K562 (cell line): ENCODE data around the gene UBN1. TPM values are rescaled to one million over a fixed set of nuclear protein-coding genes. Genes with fewer than 3 reads are reported as not detected.
A peak's percentile ranks its signal among the peaks of the same experiment; 100 is the strongest.

ENCODE experiments used
- CBFA2T2 ChIP-seq: fragments of 450-650 bp; conservative IDR thresholded peaks from 2 replicates; pipeline ENCODE4 v1.6.1; 2017; ENCODE audit warnings: mild to moderate bottlenecking
- CHD4 ChIP-seq: fragments of 200-600 bp; sonication (generic); IDR thresholded peaks from 3 replicates; pipeline ENCODE4 v1.6.1; 2012; ENCODE audit warnings: low read depth, mild to moderate bottlenecking, mixed read lengths, low read length, inconsistent platforms; ENCODE audit not compliant: insufficient read depth, insufficient replicate concordance, poor library complexity, severe bottlenecking
- EHMT2 ChIP-seq: fragments of 450-650 bp; IDR thresholded peaks from 2 replicates; pipeline ENCODE4 v1.6.1; 2018; ENCODE audit warnings: antibody characterized with exemption
- ELF2 ChIP-seq: fragments of 250-450 bp; sonication (Bioruptor Pico); IDR thresholded peaks from 2 replicates; pipeline ENCODE4 v1.5.0; 2021; ENCODE audit warnings: mild to moderate bottlenecking
- HMG20B ChIP-seq: fragments of 250-450 bp; sonication (Bioruptor Pico); IDR thresholded peaks from 2 replicates; pipeline ENCODE4 v1.5.0; 2021; ENCODE audit warnings: mild to moderate bottlenecking
- HNRNPUL1 ChIP-seq: fragments of 200-400 bp; formaldehyde crosslinking; IDR thresholded peaks from 2 replicates; pipeline ENCODE4 v1.6.1; 2017; ENCODE audit warnings: low read length
- NR2C1 ChIP-seq, 2 experiments: fragments of 450-650 bp; IDR thresholded peaks; 2 replicates each; pipeline ENCODE4 v1.6.1; 2017; ENCODE audit warnings: mild to moderate bottlenecking in 2 of 2, antibody characterized with exemption in 1 of 2, inconsistent platforms in 1 of 2, missing compliant biosample characterization in 1 of 2, missing genetic modification characterization in 1 of 2
- SMARCA4 ChIP-seq: fragments of 450-650 bp; IDR thresholded peaks from 2 replicates; pipeline ENCODE4 v1.6.1; 2016
- SMARCC2 ChIP-seq: fragments of 450-650 bp; IDR thresholded peaks from 2 replicates; pipeline ENCODE4 v1.6.1; 2017; ENCODE audit warnings: antibody characterized with exemption, moderate library complexity, mild to moderate bottlenecking, low read depth
- SMC3 ChIP-seq: conservative IDR thresholded peaks from 2 replicates; pipeline ENCODE4 v1.6.1; 2011; ENCODE audit warnings: low read depth, low read length, improper control_type of control experiment; ENCODE audit not compliant: insufficient read depth
- TAL1 ChIP-seq: fragments of 450-650 bp; IDR thresholded peaks from 2 replicates; pipeline ENCODE4 v1.6.1; 2016; ENCODE audit warnings: mild to moderate bottlenecking
- TCF3 ChIP-seq: sonication (generic); formaldehyde crosslinking; IDR thresholded peaks from 2 replicates; pipeline ENCODE4 v1.4.0; 2020; ENCODE audit warnings: mild to moderate bottlenecking, missing genetic modification reagents
- ZBTB49 ChIP-seq: sonication (generic); formaldehyde crosslinking; IDR thresholded peaks from 2 replicates; pipeline ENCODE4 v1.8.0; 2022; ENCODE audit warnings: missing genetic modification reagents, mild to moderate bottlenecking, borderline replicate concordance
- ZFP36 ChIP-seq: fragments of 150-350 bp; IDR thresholded peaks from 2 replicates; pipeline ENCODE4 v1.6.1; 2018; ENCODE audit warnings: low read length, low read depth; ENCODE audit not compliant: partially characterized antibody
- ZNF408 ChIP-seq: fragments of 250-450 bp; sonication (Bioruptor Pico); IDR thresholded peaks from 2 replicates; pipeline ENCODE4 v1.4.0; 2020; ENCODE audit warnings: low read depth, mild to moderate bottlenecking, moderate library complexity
- polyA plus RNA-seq, 8 experiments: library from polyadenylated mRNA; depleted of rRNA in 4 of 8; stranded (reverse) in 5 of 8; unstranded in 3 of 8; fragments of >200 nt; fragmentation: Nextera tagmentation in 2 of 8; fragmentation: Illumina TruSeq in 1 of 8; extraction: Ambion mirVana in 2 of 8; extraction: Trizol in 1 of 8; gene quantifications; 2 replicates each; pipeline versions ENCODE4 v1.2.1 to v1.2.3, GENCODE V29; 2011 to 2014; ENCODE audit warnings: inconsistent platforms in 1 of 8, missing spikeins in 1 of 8
- total RNA-seq, 7 experiments: library from RNA; depleted of rRNA in 6 of 7; stranded (reverse); fragments of >200 nt in 6 of 7; fragmentation: Illumina TruSeq in 2 of 7; extraction: Trizol in 2 of 7; gene quantifications; 2 replicates each; pipeline versions ENCODE4 v1.2.1 to v1.2.3, GENCODE V29; 2011 to 2021; ENCODE audit warnings: low replicate concordance in 1 of 7
- TF ChIP-seq, protein P1 (sequence below): fragments of 450-650 bp; IDR thresholded peaks from 2 replicates; pipeline ENCODE4 v1.6.1; 2018; ENCODE audit warnings: mild to moderate bottlenecking, low read depth; ENCODE audit not compliant: partially characterized antibody
- TF ChIP-seq, protein P2 (sequence below), 2 experiments: fragments of 450-650 bp in 1 of 2; sonication (generic) in 1 of 2; formaldehyde crosslinking in 1 of 2; IDR thresholded peaks in 1 of 2; conservative IDR thresholded peaks in 1 of 2; 2 replicates each; pipeline versions ENCODE4 v1.6.1 to v1.8.1; 2016 to 2023; ENCODE audit warnings: mild to moderate bottlenecking in 2 of 2, moderate library complexity in 2 of 2, inconsistent platforms in 1 of 2, missing genetic modification reagents in 1 of 2
- TF ChIP-seq, protein P3 (sequence below): sonication (generic); formaldehyde crosslinking; IDR thresholded peaks from 2 replicates; pipeline ENCODE4 v1.8.0; 2022; ENCODE audit warnings: mild to moderate bottlenecking, missing genetic modification reagents, borderline replicate concordance
- TF ChIP-seq, protein P4 (sequence below): fragments of 250-450 bp; sonication (Bioruptor Pico); IDR thresholded peaks from 2 replicates; pipeline ENCODE4 v1.5.0; 2021
- TF ChIP-seq, protein P5 (sequence below): sonication (generic); IDR thresholded peaks from 2 replicates; pipeline ENCODE4 v1.6.1; 2016

UBN1 gene
- total and polyA plus RNA-seq, 9 of the 15 experiments (the other 6 are each of a cell fraction or from before 2014, with no cell fraction given) = 1.5 to 45.7 (median 20.6) TPM

DNA sequence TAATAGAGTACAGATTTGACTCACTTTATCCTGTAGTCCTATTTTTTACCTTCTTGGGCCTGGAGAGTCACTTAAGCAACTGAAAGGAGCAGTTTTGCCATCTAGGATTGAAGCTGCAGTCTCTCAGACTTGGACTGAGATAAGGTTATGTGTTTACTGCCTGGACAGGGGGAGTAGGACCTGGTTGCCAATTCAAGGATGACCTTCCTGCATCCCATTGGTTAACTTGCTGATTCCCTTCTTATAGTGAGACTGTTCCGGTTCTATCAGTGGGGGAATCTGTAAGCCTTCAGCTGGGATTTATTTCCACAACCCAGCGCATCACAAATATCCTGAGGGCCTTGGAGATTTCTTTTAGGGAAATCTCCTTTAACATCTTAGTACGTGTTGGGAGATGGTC lies 2.9 kb downstream of the UBN1 start (continued):
- TF ChIP-seq ZBTB49 (CRISPR knock-in tag) (no peak), ZFP36 (no peak), TAL1 (peak; percentile 26; the same call in 1 of the 2 replicates), TCF3 (CRISPR knock-in tag) (peak; percentile 40; the same call in 1 of the 2 replicates), EHMT2 (no peak), ELF2 (CRISPR knock-in tag) (no peak), CHD4 (no peak), HMG20B (CRISPR knock-in tag) (no peak), HNRNPUL1 (no peak), NR2C1 (IDR thresholded peaks at IDR 0.05) (no peak), NR2C1 (tag; IDR thresholded peaks at IDR 0.05) (no peak), SMC3 (no peak), ZNF408 (CRISPR knock-in tag) (no peak), SMARCA4 (no peak), SMARCC2 (no peak), CBFA2T2 (peak; percentile 14; the same call in 1 of the 2 replicates)
- TF ChIP-seq, protein P1, sequence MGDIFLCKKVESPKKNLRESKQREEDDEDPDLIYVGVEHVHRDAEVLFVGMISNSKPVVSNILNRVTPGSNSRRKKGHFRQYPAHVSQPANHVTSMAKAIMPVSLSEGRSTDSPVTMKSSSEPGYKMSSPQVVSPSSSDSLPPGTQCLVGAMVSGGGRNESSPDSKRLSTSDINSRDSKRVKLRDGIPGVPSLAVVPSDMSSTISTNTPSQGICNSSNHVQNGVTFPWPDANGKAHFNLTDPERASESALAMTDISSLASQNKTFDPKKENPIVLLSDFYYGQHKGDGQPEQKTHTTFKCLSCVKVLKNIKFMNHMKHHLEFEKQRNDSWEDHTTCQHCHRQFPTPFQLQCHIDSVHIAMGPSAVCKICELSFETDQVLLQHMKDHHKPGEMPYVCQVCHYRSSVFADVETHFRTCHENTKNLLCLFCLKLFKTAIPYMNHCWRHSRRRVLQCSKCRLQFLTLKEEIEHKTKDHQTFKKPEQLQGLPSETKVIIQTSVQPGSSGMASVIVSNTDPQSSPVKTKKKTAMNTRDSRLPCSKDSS = no peak
- TF ChIP-seq, protein P2, sequence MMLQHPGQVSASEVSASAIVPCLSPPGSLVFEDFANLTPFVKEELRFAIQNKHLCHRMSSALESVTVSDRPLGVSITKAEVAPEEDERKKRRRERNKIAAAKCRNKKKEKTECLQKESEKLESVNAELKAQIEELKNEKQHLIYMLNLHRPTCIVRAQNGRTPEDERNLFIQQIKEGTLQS (IDR thresholded peaks at IDR 0.05) = no peak
- TF ChIP-seq, protein P2 (CRISPR knock-in tag; conservative IDR thresholded peaks at IDR 0.05) = no peak
- TF ChIP-seq, protein P3, sequence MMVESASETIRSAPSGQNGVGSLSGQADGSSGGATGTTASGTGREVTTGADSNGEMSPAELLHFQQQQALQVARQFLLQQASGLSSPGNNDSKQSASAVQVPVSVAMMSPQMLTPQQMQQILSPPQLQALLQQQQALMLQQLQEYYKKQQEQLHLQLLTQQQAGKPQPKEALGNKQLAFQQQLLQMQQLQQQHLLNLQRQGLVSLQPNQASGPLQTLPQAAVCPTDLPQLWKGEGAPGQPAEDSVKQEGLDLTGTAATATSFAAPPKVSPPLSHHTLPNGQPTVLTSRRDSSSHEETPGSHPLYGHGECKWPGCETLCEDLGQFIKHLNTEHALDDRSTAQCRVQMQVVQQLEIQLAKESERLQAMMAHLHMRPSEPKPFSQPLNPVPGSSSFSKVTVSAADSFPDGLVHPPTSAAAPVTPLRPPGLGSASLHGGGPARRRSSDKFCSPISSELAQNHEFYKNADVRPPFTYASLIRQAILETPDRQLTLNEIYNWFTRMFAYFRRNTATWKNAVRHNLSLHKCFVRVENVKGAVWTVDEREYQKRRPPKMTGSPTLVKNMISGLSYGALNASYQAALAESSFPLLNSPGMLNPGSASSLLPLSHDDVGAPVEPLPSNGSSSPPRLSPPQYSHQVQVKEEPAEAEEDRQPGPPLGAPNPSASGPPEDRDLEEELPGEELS = no peak
- TF ChIP-seq, protein P4, sequence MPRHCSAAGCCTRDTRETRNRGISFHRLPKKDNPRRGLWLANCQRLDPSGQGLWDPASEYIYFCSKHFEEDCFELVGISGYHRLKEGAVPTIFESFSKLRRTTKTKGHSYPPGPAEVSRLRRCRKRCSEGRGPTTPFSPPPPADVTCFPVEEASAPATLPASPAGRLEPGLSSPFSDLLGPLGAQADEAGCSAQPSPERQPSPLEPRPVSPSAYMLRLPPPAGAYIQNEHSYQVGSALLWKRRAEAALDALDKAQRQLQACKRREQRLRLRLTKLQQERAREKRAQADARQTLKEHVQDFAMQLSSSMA (CRISPR knock-in tag) = no peak
- TF ChIP-seq, protein P5, sequence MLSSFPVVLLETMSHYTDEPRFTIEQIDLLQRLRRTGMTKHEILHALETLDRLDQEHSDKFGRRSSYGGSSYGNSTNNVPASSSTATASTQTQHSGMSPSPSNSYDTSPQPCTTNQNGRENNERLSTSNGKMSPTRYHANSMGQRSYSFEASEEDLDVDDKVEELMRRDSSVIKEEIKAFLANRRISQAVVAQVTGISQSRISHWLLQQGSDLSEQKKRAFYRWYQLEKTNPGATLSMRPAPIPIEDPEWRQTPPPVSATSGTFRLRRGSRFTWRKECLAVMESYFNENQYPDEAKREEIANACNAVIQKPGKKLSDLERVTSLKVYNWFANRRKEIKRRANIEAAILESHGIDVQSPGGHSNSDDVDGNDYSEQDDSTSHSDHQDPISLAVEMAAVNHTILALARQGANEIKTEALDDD = peak; percentile 35; the same call in 1 of the 2 replicates
